HG03520 (cell line): Measurements from ENCODE around the gene CACTIN.

Source experiments
- ATAC-seq: cut with Tn5 transposase; IDR thresholded peaks from one replicate; pipeline ENCODE4 v1.9.1; 2021; ENCODE audit warnings: mild to moderate bottlenecking, moderate library complexity; ENCODE audit not compliant: unreplicated experiment

Gene CACTIN

GRCh38 chr19:3664879-3665642, 38.5 kb upstream of the CACTIN start:
- no peak for ATAC-seq

DNA sequence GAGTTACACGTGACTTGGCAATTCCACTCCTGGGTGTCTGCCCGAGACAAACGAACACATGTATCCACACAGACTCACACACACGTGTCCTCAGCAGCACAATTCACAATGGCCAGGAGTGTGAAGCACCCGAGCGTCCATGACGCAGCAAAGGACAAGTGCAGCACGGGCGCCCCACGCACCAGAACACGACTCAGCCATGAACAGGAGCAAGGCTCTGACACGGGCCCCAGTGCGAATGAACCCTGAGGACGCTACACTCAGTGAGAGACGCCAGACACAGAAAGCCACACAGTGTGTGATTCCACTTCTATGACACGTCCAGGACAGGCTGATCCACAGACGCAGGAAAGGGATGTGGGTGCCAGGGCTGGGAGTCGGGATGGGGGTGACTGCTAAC, 37.2 kb upstream of the CACTIN start:
- no peak for ATAC-seq

DNA sequence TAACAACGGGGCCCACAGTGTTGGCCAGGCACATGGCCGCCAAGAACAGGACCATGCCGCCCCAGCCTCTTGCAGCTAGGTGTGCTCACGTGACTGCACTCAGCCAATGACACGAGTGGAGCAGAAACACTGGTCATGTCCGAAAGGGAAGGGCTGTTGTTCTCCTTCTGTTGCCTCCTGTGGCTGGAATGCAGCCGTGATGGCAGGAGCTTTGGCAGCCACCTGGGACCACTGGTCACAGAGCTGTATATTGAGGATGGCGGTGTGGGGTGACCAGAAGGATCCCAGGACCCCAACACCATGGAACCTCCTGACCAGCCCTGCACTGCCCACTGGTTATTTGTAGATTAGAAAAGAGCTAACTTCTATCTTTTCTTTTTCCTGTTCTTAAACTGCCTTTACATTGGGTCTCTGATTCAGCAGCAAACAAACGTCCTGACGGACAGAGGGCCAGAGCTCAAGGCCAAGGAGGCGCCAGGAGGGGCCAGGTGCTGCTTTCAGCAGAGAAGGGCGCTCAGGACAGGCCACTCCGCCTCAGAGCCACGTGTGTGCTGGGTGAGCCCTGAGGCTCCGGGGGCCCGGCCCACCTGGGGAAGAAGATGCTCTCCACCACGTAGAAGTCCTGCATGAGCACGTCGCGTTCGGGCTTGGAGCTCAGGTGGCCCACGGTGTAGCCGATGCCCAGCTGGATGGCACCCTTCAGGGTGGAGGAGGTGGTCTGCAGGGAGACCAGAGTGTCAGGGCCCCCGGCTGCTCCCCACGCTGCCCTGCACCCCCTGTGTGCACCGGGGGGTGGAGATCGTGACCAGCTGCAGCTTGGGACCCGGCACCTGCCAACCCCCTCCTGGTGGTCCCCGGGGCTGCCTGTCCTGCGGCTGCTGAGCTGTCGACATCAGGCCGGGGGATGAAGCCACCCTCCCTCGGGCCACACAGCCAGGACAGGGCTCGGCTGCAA, 35.0 kb upstream of the CACTIN start:
- ATAC-seq = no peak

- no peak for ATAC-seq
Measured at GRCh38 chr19:3660493-3661219, 34.1 kb upstream of the CACTIN start.

GRCh38 chr19:3659746-3660112, 33.1 kb upstream of the CACTIN start:
- ATAC-seq = no peak

GRCh38 chr19:3658870-3659745, 32.5 kb upstream of the CACTIN start:
- no peak for ATAC-seq

DNA sequence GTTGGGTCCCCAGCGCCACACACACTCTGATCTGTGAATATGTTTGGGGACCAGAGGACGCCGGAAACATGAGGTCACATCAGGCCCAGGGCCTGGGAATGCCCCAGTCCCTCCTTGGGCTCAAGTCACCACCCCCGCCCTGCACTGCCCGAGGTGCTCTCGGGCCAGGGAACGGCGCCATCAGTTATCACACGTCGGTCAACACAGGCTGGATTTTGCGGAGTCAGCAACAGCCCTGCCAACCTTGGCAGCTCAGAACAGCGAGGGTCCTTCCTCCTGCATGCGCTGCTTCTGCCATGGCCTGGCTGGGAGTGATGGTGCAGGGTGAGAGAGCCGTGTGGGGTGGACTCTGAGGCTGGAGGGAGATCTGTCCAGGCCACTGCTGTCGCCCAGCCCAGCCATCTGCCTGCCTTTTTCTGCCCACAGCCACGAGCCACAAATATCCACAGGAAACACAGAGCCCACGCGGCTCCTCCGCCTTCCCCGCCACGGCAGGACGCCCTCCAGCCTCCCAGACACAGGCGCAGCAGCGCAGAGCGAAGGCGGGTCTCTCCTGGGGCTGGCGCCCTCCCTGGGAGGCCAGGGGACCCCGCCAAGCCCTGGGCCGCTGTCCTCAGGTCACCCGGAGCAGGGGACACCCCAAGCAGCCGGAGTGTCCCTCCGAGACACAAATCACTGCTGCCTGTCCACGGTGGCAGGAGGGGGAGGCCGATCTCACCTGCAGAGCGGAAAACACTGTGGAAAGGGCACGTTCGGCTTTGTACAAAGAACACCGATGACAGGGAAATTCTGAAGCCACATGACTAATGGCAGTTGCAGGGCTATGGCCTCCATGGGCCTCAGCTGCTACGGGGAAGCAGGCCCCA, 31.6 kb upstream of the CACTIN start:
- no peak for ATAC-seq

DNA sequence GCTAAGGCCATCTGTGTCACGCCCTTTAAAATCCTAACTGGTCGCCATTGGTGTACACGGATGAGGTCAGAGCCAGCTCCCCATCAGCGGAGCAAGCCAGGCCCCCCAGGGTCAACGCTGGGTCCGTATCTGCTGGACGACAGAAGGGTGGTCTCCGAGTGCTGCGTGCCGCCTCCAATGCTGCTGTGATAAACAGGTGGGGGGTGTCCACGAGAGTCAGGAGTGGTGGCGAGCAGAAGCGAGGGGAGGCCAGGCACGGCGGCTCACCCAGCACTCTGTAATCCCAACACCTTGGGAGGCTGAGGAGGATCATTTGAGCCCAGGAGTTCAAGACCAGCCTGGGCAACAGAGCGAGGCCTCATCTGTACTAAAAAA, 30.8 kb upstream of the CACTIN start:
- no peak for ATAC-seq

GRCh38 chr19:3656747-3657394, 30.3 kb upstream of the CACTIN start:
- ATAC-seq = no peak

GRCh38 chr19:3656073-3656746, 29.6 kb upstream of the CACTIN start:
- no peak for ATAC-seq

GRCh38 chr19:3655402-3656072, 28.9 kb upstream of the CACTIN start:
- no peak for ATAC-seq

GRCh38 chr19:3653865-3654513, 27.4 kb upstream of the CACTIN start:
- ATAC-seq = no peak

GRCh38 chr19:3653081-3653795, 26.6 kb upstream of the CACTIN start:
- ATAC-seq = no peak

- ATAC-seq = no peak
Measured at GRCh38 chr19:3652422-3652821, 25.8 kb upstream of the CACTIN start.

- ATAC-seq = no peak
Measured at GRCh38 chr19:3651684-3652083, 25.1 kb upstream of the CACTIN start.

GRCh38 chr19:3649888-3650287, 23.3 kb upstream of the CACTIN start:
- no peak for ATAC-seq
